Measurements from ENCODE around the gene OR9G1. TPM values are rescaled to one million over a fixed set of nuclear protein-coding genes. Genes with fewer than 3 reads are reported as not detected.

The OR9G1 gene
- not detected for total RNA-seq
- not detected for polyA plus RNA-seq
- long read RNA-seq, donor 1: 0 reads
- long read RNA-seq, donor 2: 0 reads
- long read RNA-seq, donor 3: 0 reads
- long read RNA-seq, donor 4: 0 reads
- long read RNA-seq, donor 5: 0 reads

- Histone ChIP-seq H3K9ac (ENCODE audit: insufficient read depth in 1 of 2, low read length in 2 of 2) (no peak within 1 kb of the TSS), H3K4me1 (ENCODE audit: control insufficient read depth in 5 of 5, insufficient read depth in 5 of 5, low read length in 5 of 5) (no peaks in the 10 kb centered on the region), H3K4me3 (no peak within 1 kb of the TSS), H3K27ac (ENCODE audit: low read depth in 1 of 2, low read length in 1 of 2) (no peak within 1 kb of the TSS), H3K9me3 (ENCODE audit: control insufficient read depth in 4 of 4, insufficient read depth in 3 of 4, low read length in 3 of 4) (no peaks in the 10 kb centered on the region), H3K36me3 (ENCODE audit: control insufficient read depth in 4 of 4, insufficient read depth in 4 of 4, low read length in 4 of 4) (no peaks in the 10 kb centered on the region), H3K27me3 (ENCODE audit: control insufficient read depth in 3 of 3, insufficient read depth in 3 of 3, low read length in 2 of 3) (no peaks in the 10 kb centered on the region)
- ATAC-seq (ENCODE audit: insufficient read depth, low FRiP score): no peak
- no peak for DNase-seq
- no peak for TF ChIP-seq CTCF (IDR thresholded peaks at IDR 0.05; ENCODE audit: control extremely low read depth, extremely low read depth)
- 90 to 92% methylated on average over 1 of the region's 1 CpG for WGBS, 2 donors
Measured at GRCh38 chr11:56698795-56699194, at the start of gene OR9G1. OR9G1 (plus strand) TSS chr11:56699095; CDS start chr11:56700388, 1,293 bp downstream.

- 14 to 23% methylated on average over 3 of the region's 3 CpGs for WGBS, 2 donors
- Histone ChIP-seq H3K4me3 (no peak overlapping the region), H3K4me1 (ENCODE audit: control insufficient read depth in 5 of 5, insufficient read depth in 5 of 5, low read length in 5 of 5) (no peaks in the 10 kb centered on the region), H3K9ac (ENCODE audit: insufficient read depth in 1 of 2, low read length in 2 of 2) (no peak overlapping the region), H3K27me3 (ENCODE audit: control insufficient read depth in 3 of 3, insufficient read depth in 3 of 3, low read length in 2 of 3) (no peaks in the 10 kb centered on the region), H3K9me3 (ENCODE audit: control insufficient read depth in 4 of 4, insufficient read depth in 3 of 4, low read length in 3 of 4) (peaks cover 0 to 2% (median 0%) of the 10 kb centered on the region in 4 donors), H3K36me3 (ENCODE audit: control insufficient read depth in 4 of 4, insufficient read depth in 4 of 4, low read length in 4 of 4) (no peaks in the 10 kb centered on the region), H3K27ac (ENCODE audit: low read depth in 1 of 2, low read length in 1 of 2) (no peak overlapping the region)
- no peak for TF ChIP-seq CTCF (IDR thresholded peaks at IDR 0.05; ENCODE audit: control extremely low read depth, extremely low read depth)
- no peak for DNase-seq
- no peak for ATAC-seq (ENCODE audit: insufficient read depth, low FRiP score)
Measured at GRCh38 chr11:56659755-56660154, 39.1 kb upstream of the OR9G1 start.

GRCh38 chr11:56663386-56663785 lies 35.5 kb upstream of the OR9G1 start, which contains the start of gene OR5AR1:
OR5AR1 (plus strand) TSS chr11:56663686; CDS start chr11:56663686, 0 bp downstream.
- ATAC-seq (ENCODE audit: insufficient read depth, low FRiP score) (no peak), DNase-seq (no peak)
- Histone ChIP-seq H3K27ac (ENCODE audit: low read depth in 1 of 2, low read length in 1 of 2) (no peak within 1 kb of the TSS), H3K4me1 (ENCODE audit: control insufficient read depth in 5 of 5, insufficient read depth in 5 of 5, low read length in 5 of 5) (no peaks in the 10 kb centered on the region), H3K27me3 (ENCODE audit: control insufficient read depth in 3 of 3, insufficient read depth in 3 of 3, low read length in 2 of 3) (no peaks in the 10 kb centered on the region), H3K9me3 (ENCODE audit: control insufficient read depth in 4 of 4, insufficient read depth in 3 of 4, low read length in 3 of 4) (peaks cover 0 to 2% (median 0%) of the 10 kb centered on the region in 4 donors), H3K4me3 (no peak within 1 kb of the TSS), H3K9ac (ENCODE audit: insufficient read depth in 1 of 2, low read length in 2 of 2) (no peak within 1 kb of the TSS), H3K36me3 (ENCODE audit: control insufficient read depth in 4 of 4, insufficient read depth in 4 of 4, low read length in 4 of 4) (no peaks in the 10 kb centered on the region)
- WGBS, 2 donors: 76 to 84% methylated on average over 2 of the region's 2 CpGs
- TF ChIP-seq CTCF (IDR thresholded peaks at IDR 0.05; ENCODE audit: control extremely low read depth, extremely low read depth): no peak

GRCh38 chr11:56670984-56671383 lies 27.9 kb upstream of the OR9G1 start:
- no peak for TF ChIP-seq CTCF (IDR thresholded peaks at IDR 0.05; ENCODE audit: control extremely low read depth, extremely low read depth)
- no peak for DNase-seq
- H3K9ac ChIP-seq (ENCODE audit: insufficient read depth in 1 of 2, low read length in 2 of 2): no peak overlapping the region
- no peak for ATAC-seq (ENCODE audit: insufficient read depth, low FRiP score)
- H3K27me3 ChIP-seq (ENCODE audit: control insufficient read depth in 3 of 3, insufficient read depth in 3 of 3, low read length in 2 of 3): no peaks in the 10 kb centered on the region
- no peaks in the 10 kb centered on the region for H3K36me3 ChIP-seq (ENCODE audit: control insufficient read depth in 4 of 4, insufficient read depth in 4 of 4, low read length in 4 of 4)
- whole genome bisulfite sequencing, 2 donors: 80 to 88% methylated on average over 2 of the region's 2 CpGs
- no peaks in the 10 kb centered on the region for H3K4me1 ChIP-seq (ENCODE audit: control insufficient read depth in 5 of 5, insufficient read depth in 5 of 5, low read length in 5 of 5)
- no peak overlapping the region for H3K27ac ChIP-seq (ENCODE audit: low read depth in 1 of 2, low read length in 1 of 2)
- no peaks in the 10 kb centered on the region for H3K9me3 ChIP-seq (ENCODE audit: control insufficient read depth in 4 of 4, insufficient read depth in 3 of 4, low read length in 3 of 4)
- H3K4me3 ChIP-seq: no peak overlapping the region
